Neutrophil (primary cell): Measurements from ENCODE around the gene CIB1.
A peak's percentile ranks its signal among the peaks of the same experiment; 100 is the strongest.

Experiments
- H3K27ac ChIP-seq: fragments of 200-600 bp; sonication (generic); 2 replicates; pipeline ENCODE4 v1.5.1; 2016; ENCODE audit warnings: mild to moderate bottlenecking, moderate library complexity
- H3K27me3 ChIP-seq: fragments of 200-600 bp; sonication (generic); 2 replicates; pipeline ENCODE4 v1.6.0; 2016; ENCODE audit warnings: mild to moderate bottlenecking
- H3K36me3 ChIP-seq: fragments of 200-600 bp; sonication (generic); 2 replicates; pipeline ENCODE4 v1.5.1; 2017
- H3K4me1 ChIP-seq, 2 experiments: fragments of 200-600 bp in 1 of 2; sonication (generic) in 1 of 2; 1 replicate in 1 of 2; 2 replicates in 1 of 2; pipeline versions ENCODE4 v1.5.1 to v1.6.1; 2013 to 2016; ENCODE audit warnings: low read depth in 1 of 2, low read length in 1 of 2, mild to moderate bottlenecking in 1 of 2, moderate library complexity in 1 of 2; ENCODE audit not compliant: control insufficient read depth in 1 of 2, insufficient read depth in 1 of 2
- H3K4me3 ChIP-seq, 2 experiments: fragments of 200-600 bp in 1 of 2; sonication (generic) in 1 of 2; 1 replicate in 1 of 2; 2 replicates in 1 of 2; pipeline ENCODE4 v1.5.1; 2013 to 2016; ENCODE audit warnings: low read depth in 1 of 2, low read length in 1 of 2, mild to moderate bottlenecking in 1 of 2, moderate library complexity in 1 of 2
- H3K9me3 ChIP-seq: fragments of 200-600 bp; sonication (generic); 2 replicates; pipeline ENCODE4 v1.5.1; 2016
- CTCF ChIP-seq: fragments of 200-600 bp; sonication (generic); IDR thresholded peaks from 2 replicates; pipeline ENCODE4 v1.5.1; 2016; ENCODE audit warnings: antibody characterized with exemption

The CIB1 gene

GRCh38 chr15:90232941-90233386 is 777 bp downstream of the CIB1 start:
- Histone ChIP-seq H3K4me1 (peaks cover 44 to 46% of the 10 kb centered on the region in 2 experiments), H3K9me3 (no peaks in the 10 kb centered on the region), H3K4me3 (peak overlapping the region; percentile 84 to 85), H3K27ac (peak overlapping the region; percentile 97), H3K27me3 (no peaks in the 10 kb centered on the region), H3K36me3 (peaks cover 30% of the 10 kb centered on the region)
- TF ChIP-seq CTCF: peak; percentile 72

GRCh38 chr15:90232196-90232595 is 1.5 kb downstream of the CIB1 start:
- Histone ChIP-seq H3K36me3 (peaks cover 37% of the 10 kb centered on the region), H3K4me3 (no peak overlapping the region), H3K27me3 (no peaks in the 10 kb centered on the region), H3K9me3 (no peaks in the 10 kb centered on the region), H3K27ac (peak overlapping the region; percentile 97), H3K4me1 (peaks cover 44 to 46% of the 10 kb centered on the region in 2 experiments)
- no peak for TF ChIP-seq CTCF

- H3K4me1 ChIP-seq: peaks cover 44 to 46% of the 10 kb centered on the region in 2 experiments
- peak overlapping the region; percentile 97 for H3K27ac ChIP-seq
- no peak for TF ChIP-seq CTCF
- H3K9me3 ChIP-seq: no peaks in the 10 kb centered on the region
- peak overlapping the region in 1 of 2 experiments; percentile 19 for H3K4me3 ChIP-seq
- peaks cover 46% of the 10 kb centered on the region for H3K36me3 ChIP-seq
- H3K27me3 ChIP-seq: no peaks in the 10 kb centered on the region
Observed at GRCh38 chr15:90231028-90232017, 2.4 kb downstream of the CIB1 start.

- Histone ChIP-seq H3K4me3 (no peak overlapping the region), H3K9me3 (no peaks in the 10 kb centered on the region), H3K36me3 (peaks cover 53% of the 10 kb centered on the region), H3K27me3 (no peaks in the 10 kb centered on the region), H3K27ac (peak overlapping the region; percentile 97), H3K4me1 (peaks cover 44 to 46% of the 10 kb centered on the region in 2 experiments)
- no peak for TF ChIP-seq CTCF
Observed at GRCh38 chr15:90230610-90231009, 3.1 kb downstream of the CIB1 start.

- Histone ChIP-seq H3K4me3 (no peak overlapping the region), H3K4me1 (peaks cover 44 to 46% of the 10 kb centered on the region in 2 experiments), H3K27me3 (no peaks in the 10 kb centered on the region), H3K36me3 (peaks cover 58% of the 10 kb centered on the region), H3K9me3 (no peaks in the 10 kb centered on the region), H3K27ac (peak overlapping the region; percentile 97)
- no peak for TF ChIP-seq CTCF
Observed at GRCh38 chr15:90230071-90230494, 3.7 kb downstream of the CIB1 start.
